Upper lobe of right lung (tissue), 1 donor: ENCODE data around the gene SSBP3. TPM values are rescaled to one million over a fixed set of nuclear protein-coding genes. Genes with fewer than 3 reads are reported as not detected.

Experiments
- ATAC-seq: fragments of 200-7000 bp; cut with Tn5 transposase; one replicate; pipeline ENCODE4 v1.9.1; 2020; ENCODE audit warnings: mild to moderate bottlenecking, moderate library complexity
- DNase-seq: peaks from one replicate; pipeline ENCODE4 v3.0.0-alpha.2; 2020
- H3K27ac ChIP-seq: fragments of 200-600 bp; one replicate; pipeline ENCODE4 v1.8.0; 2022
- H3K27me3 ChIP-seq: fragments of 200-600 bp; one replicate; pipeline ENCODE4 v1.8.0; 2022; ENCODE audit warnings: mild to moderate bottlenecking
- H3K36me3 ChIP-seq: fragments of 200-600 bp; one replicate; pipeline ENCODE4 v1.8.0; 2022
- H3K4me1 ChIP-seq: fragments of 200-600 bp; one replicate; pipeline ENCODE4 v1.8.0; 2022
- H3K4me3 ChIP-seq: fragments of 200-600 bp; one replicate; pipeline ENCODE4 v1.8.0; 2022; ENCODE audit warnings: mild to moderate bottlenecking
- H3K9me3 ChIP-seq: fragments of 200-600 bp; one replicate; pipeline ENCODE4 v1.8.0; 2022
- intact Hi-C: fragments of 100-400 bp; cut with DNase I; formaldehyde crosslinking; loops from one replicate; pipeline ENCODE4 v1.11.0; 2022
- total RNA-seq: library from RNA; stranded (reverse); fragmentation: NEBNext Ultra II Directional; extraction: Animal tissue kit (Norgen Biotek cat#: 25700); gene quantifications from one replicate; pipeline ENCODE4 v1.2.1, GENCODE V29; 2021
- TF ChIP-seq, protein P1 (sequence below): fragments of 200-600 bp; IDR thresholded peaks from one replicate; pipeline ENCODE4 v1.8.0; 2022; ENCODE audit warnings: antibody characterized with exemption
- donor health status: DM: no; HTN: yes; CAD: no; lungs with severe emphysema.

The SSBP3 gene
- total RNA-seq, 1 donor from 2014 or later: 40.4 TPM

DNA sequence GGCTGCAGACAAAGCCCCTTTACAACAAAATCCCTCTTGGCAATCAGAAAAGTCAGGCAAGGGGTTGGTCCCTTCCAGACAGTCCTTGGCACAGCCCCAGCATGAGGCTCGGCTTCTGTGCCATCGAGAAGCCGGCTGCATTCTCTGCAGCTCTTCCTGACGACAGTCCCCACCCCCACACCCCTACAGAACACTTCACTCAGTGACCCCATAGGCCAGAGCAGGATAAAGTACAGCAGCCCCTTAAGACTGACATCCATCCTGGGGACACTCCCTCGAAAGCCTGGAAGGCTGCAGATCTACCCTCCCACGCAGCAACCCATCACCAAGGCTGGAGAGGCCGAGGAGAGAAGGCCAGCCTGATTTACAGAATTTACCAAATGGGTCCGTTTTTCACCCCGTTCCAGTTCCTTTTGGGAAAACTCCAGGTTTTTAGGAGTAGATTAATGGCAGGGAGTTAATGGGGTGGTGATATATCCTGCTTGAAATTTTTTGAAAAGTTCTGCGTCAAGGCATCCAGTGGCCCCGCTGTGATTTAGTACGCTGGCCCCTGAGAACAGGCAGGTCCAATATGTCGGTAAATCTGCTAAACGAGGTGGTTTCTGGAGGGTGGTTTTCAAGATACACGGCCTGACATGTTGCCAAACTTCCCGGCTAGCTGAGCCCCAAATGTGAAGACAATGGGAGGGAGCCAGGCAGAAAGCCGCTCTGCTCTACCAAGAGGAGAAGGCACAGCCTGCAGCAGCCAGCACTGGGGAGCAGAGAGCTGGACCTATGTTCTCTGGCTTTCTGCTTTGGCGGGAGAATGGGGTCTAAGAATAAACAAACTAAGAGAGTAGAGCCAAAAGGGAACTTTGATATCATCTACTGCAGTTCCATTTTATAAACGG lies 81.7 kb downstream of the SSBP3 start:
- peaks cover 56% of the 10 kb centered on the region for H3K4me1 ChIP-seq
- ATAC-seq: peak; percentile 39
- intact Hi-C loops: no loop called here

DNA sequence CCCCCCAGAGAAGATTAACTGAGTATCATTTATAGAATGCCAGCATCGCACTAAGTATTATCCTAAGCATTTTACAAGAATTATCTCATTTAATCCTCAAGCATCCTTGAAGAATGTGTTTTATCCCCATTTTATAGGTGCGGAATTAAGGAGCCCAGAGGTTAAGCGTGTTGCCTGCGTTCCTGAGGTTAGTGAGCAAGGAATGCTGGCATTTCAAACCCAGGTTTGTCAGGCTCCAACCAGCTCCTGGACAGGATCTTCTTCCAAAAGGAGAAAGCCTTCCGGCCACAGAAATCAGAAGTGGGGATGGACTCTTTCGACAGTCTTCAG lies 82.3 kb downstream of the SSBP3 start:
- Histone ChIP-seq H3K4me1 (peaks cover 50% of the 10 kb centered on the region), H3K9me3 (no peaks in the 10 kb centered on the region), H3K27ac (no peak overlapping the region), H3K4me3 (no peak overlapping the region), H3K27me3 (no peaks in the 10 kb centered on the region), H3K36me3 (no peaks in the 10 kb centered on the region)
- ATAC-seq (no peak), DNase-seq (no peak)
- intact Hi-C loops: no loop called here
- TF ChIP-seq, protein P1, sequence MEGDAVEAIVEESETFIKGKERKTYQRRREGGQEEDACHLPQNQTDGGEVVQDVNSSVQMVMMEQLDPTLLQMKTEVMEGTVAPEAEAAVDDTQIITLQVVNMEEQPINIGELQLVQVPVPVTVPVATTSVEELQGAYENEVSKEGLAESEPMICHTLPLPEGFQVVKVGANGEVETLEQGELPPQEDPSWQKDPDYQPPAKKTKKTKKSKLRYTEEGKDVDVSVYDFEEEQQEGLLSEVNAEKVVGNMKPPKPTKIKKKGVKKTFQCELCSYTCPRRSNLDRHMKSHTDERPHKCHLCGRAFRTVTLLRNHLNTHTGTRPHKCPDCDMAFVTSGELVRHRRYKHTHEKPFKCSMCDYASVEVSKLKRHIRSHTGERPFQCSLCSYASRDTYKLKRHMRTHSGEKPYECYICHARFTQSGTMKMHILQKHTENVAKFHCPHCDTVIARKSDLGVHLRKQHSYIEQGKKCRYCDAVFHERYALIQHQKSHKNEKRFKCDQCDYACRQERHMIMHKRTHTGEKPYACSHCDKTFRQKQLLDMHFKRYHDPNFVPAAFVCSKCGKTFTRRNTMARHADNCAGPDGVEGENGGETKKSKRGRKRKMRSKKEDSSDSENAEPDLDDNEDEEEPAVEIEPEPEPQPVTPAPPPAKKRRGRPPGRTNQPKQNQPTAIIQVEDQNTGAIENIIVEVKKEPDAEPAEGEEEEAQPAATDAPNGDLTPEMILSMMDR: no peak

More for the DNA sequence above, 81.7 kb downstream of the SSBP3 start:
- Histone ChIP-seq H3K27me3 (no peaks in the 10 kb centered on the region), H3K4me3 (no peak overlapping the region), H3K36me3 (no peaks in the 10 kb centered on the region), H3K27ac (peak overlapping the region; percentile 51), H3K9me3 (no peaks in the 10 kb centered on the region)
- no peak for DNase-seq
- TF ChIP-seq, protein P1: no peak

DNA sequence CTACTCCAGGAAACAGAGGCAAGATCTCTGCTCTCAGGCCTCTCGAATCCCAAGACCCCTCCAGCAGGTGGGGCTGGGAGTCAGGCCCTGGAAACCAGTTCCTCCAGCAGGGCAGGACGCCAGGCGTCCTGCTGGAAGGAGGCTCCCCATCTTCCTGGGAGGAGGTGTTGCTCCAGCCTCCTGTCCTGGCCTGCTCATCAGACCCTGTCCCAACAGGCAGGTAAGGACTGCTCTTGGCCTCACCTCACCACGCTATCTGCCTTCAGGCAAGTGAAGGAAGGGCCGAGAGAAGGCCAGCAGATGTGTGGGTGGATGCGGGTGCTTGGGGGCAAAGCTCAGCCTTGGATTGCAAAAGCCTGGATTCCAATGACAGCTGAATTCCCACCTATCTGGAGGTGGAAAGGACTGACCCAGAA lies 82.9 kb downstream of the SSBP3 start:
- Histone ChIP-seq H3K27me3 (no peaks in the 10 kb centered on the region), H3K4me1 (peaks cover 46% of the 10 kb centered on the region), H3K36me3 (no peaks in the 10 kb centered on the region), H3K27ac (no peak overlapping the region), H3K9me3 (no peaks in the 10 kb centered on the region), H3K4me3 (no peak overlapping the region)
- TF ChIP-seq, protein P1: no peak
- DNase-seq (no peak), ATAC-seq (peak; percentile 10)
- intact Hi-C loops: no loop called here

DNA sequence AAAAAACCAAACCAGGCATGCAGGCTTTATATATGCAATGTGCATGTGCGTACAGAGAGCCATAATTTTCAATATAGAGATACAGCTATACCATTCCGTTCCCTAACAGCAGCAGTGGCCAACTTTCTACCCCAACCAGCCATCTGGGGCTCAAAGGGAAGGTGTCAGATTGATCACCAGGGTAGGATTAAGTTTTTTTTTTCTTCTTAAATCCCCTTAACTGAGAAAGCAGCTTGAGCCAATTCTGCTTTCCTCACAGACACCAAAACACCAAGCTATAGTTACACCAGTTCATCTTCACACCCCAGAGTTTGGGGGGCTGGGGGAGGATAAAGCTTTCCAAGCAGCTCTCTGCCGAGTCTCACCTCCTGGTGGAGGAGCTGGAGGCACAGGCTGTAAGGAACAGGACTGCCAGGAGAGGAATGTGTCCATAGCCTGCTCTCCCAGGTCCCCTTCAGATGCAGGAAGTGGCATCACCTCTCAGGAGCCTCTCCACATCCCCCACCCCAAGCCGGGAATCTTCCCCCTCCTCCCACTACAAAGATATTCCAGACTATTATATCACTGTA lies 87.9 kb downstream of the SSBP3 start:
- ATAC-seq (no peak), DNase-seq (no peak)
- Histone ChIP-seq H3K27ac (no peak overlapping the region), H3K9me3 (no peaks in the 10 kb centered on the region), H3K27me3 (no peaks in the 10 kb centered on the region), H3K4me3 (no peak overlapping the region), H3K36me3 (no peaks in the 10 kb centered on the region), H3K4me1 (peaks cover 20% of the 10 kb centered on the region)
- TF ChIP-seq, protein P1: no peak
- intact Hi-C loops: no loop called here

DNA sequence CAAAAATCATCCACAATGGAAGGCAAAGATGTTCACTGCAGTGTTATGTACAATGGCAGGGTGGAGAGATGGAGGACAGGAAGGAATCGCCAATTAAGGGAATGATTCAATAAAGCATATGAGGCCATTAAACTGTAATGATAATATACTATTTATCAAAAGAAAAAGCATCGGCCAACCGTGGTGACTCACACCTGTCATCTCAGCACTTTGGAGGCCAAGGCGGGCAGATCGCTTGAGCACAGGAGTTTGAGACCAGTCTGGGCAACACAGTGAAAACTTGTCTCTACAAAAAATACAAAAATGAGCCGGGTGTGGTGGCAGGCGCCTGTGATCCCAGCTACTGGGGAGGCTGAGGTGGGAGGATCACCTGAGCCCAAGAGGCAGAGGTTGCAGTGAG lies 89.1 kb downstream of the SSBP3 start:
- Histone ChIP-seq H3K27me3 (no peaks in the 10 kb centered on the region), H3K36me3 (no peaks in the 10 kb centered on the region), H3K9me3 (no peaks in the 10 kb centered on the region), H3K27ac (no peak overlapping the region), H3K4me1 (peaks cover 24% of the 10 kb centered on the region), H3K4me3 (no peak overlapping the region)
- TF ChIP-seq, protein P1: no peak
- intact Hi-C loops: no loop called here
- no peak for DNase-seq
- no peak for ATAC-seq
